GM13976 (cell line): ENCODE measurements around the gene PPP2R5C.

Source experiments
- DNase-seq: peaks from one replicate; pipeline ENCODE4 v3.0.0; 2012; ENCODE audit warnings: low spot score
- in situ Hi-C: fragments of 300-500 bp; cut with MboI; formaldehyde crosslinking; loops from one replicate; pipeline ENCODE4 v1.12.0; 2022; ENCODE audit warnings: low sequenced_read_pairs, mixed read lengths, inconsistent platforms; ENCODE audit not compliant: unreplicated experiment
- TF ChIP-seq, protein P1 (sequence below): IDR thresholded peaks from 2 replicates; pipeline ENCODE4 v1.5.1; 2012; ENCODE audit warnings: borderline replicate concordance, mild to moderate bottlenecking; ENCODE audit not compliant: insufficient read depth; ENCODE audit errors: extremely low read depth, missing control alignments, control extremely low read depth

The PPP2R5C gene

DNA sequence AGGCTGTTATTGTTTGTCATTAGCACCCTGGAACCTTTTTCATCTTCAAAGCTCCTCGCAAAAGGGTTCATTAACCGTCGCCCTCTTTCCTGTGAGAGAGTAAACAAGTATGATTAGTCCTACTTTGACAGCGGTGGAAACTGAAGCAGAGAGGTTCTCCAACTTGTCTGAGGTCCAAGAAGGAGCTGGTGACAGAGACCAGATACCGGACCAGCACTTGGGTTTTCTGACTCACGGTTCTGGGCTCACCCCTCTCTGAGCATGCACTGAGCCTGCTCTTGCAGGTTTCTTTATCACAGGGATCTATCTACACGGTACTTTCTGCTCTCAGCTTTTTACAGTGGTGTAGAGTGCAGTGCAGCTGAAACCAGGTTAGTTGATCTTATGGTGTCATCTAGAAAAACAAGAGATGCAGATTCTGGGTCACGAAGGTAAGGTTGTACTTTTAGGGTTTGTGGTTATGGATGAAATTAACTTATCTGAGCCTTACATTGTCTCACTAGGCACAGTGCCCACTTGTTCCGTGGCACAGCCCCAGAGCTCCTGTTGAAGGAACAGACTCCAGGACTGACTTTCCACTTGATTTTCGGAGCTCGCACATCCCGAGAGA, 62.1 kb downstream of the PPP2R5C start:
- in situ Hi-C loops: loop anchor here (10.0 kb wide), 1 partner anchor 49 kb away; no protein-coding TSS in a partner anchor
- TF ChIP-seq, protein P1, sequence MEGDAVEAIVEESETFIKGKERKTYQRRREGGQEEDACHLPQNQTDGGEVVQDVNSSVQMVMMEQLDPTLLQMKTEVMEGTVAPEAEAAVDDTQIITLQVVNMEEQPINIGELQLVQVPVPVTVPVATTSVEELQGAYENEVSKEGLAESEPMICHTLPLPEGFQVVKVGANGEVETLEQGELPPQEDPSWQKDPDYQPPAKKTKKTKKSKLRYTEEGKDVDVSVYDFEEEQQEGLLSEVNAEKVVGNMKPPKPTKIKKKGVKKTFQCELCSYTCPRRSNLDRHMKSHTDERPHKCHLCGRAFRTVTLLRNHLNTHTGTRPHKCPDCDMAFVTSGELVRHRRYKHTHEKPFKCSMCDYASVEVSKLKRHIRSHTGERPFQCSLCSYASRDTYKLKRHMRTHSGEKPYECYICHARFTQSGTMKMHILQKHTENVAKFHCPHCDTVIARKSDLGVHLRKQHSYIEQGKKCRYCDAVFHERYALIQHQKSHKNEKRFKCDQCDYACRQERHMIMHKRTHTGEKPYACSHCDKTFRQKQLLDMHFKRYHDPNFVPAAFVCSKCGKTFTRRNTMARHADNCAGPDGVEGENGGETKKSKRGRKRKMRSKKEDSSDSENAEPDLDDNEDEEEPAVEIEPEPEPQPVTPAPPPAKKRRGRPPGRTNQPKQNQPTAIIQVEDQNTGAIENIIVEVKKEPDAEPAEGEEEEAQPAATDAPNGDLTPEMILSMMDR: no peak
- no peak for DNase-seq

DNA sequence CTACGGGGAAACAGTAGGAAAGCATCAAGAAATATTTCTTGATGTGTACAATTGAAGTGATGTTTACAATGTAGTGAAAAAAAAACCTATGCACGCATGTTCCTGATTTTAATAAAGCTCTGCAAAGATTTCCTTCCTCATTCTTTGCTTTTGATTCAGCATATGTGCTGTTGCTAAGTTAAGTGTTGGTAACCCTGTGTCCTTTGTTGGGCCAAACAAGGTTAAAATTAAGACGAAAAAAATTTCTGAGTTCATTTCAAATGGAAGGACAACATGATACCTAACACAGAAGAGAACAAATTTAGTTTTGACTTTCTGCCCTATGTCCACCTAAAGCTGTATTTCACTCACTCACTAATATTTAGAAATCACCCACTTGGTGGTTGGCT, 62.8 kb downstream of the PPP2R5C start:
- no peak for DNase-seq
- TF ChIP-seq, protein P1: no peak
- in situ Hi-C loops: loop anchor here (10.0 kb wide), 1 partner anchor 50 kb away; no protein-coding TSS in a partner anchor

DNA sequence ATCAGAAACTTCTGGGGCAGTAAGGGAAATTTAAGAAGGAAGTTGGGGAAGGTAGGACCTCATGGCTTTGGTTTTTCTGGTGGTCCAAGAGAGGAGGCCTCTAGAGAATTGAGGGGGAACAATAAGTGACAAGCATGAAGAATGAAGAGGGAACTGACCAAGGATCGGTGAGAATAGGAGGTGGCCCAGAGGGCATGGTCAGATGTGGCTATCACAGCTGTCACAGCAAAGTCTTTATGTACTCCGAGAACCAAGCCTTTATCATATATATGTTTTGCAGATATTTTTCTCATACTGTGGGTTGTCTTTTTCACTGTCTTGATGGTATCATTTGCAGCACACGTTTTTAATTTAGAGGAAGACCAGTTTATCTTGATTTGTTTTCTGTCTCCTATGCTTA, 64.3 kb downstream of the PPP2R5C start:
- TF ChIP-seq, protein P1: no peak
- in situ Hi-C loops: loop anchor here (10.0 kb wide), 1 partner anchor 51 kb away; no protein-coding TSS in a partner anchor
- no peak for DNase-seq

DNA sequence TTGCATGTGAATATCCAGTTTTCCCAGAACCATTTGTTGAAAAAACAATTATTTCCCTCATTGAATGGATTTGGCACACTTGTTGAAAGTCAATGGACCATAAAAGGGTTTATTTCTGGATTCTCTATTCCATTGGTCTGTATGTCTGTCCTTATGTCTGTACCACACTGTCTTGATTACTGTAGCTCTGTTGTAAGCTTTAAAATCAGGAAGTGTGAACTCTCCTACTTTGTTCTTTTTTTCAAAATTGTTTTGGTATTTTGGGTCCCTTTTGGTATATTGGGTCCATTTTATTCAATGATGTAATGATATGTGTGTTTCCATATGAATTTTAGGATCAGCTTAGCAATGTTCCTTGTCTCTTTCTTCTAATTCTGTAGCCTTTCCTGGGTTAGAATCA, 64.8 kb downstream of the PPP2R5C start:
- no peak for DNase-seq
- in situ Hi-C loops: loop anchor here (10.0 kb wide), 1 partner anchor 52 kb away; no protein-coding TSS in a partner anchor
- TF ChIP-seq, protein P1: no peak

DNA sequence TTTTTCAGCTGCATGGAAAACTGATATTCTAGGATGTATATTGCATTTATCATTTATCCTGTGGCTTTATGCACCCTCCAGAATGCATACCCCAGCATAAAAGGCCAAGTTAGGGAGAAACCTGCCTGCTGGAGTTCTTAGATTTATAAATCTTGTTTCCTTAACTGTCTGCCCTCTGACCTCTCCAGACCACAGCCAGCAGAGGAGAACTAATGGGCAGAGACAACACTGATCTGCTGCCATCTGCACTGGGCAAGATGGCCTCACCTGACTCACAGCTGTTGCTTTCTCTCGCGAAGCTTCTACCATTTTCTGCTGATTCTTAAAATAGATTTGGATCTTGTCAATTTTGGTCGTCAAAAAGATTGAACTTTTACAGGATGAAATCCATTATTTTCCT, 65.8 kb downstream of the PPP2R5C start:
- in situ Hi-C loops: loop anchor here (10.0 kb wide), 1 partner anchor 52 kb away; no protein-coding TSS in a partner anchor
- no peak for DNase-seq
- TF ChIP-seq, protein P1: no peak

DNA sequence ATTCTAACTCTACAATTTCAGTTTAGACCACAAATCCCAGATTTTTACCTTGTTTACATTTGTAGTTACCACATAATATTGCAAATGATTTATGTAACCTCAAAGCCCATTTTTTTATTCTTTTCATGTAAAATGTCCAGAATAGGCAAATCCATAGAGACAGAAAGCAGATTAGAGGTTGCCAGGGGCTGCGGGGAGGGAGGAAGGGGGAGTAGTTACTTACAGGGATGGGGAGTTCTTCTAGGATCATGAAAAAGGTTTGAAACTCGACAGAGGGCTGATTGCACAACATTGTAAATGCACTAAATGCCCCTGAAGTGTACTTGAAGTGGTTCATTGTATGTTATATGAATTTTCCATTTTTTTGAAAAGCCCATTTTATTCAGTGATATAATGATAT, 66.5 kb downstream of the PPP2R5C start:
- in situ Hi-C loops: loop anchor here (10.0 kb wide), 1 partner anchor 53 kb away; no protein-coding TSS in a partner anchor
- TF ChIP-seq, protein P1: no peak
- DNase-seq: no peak
